HL-60/S4 (cell line): ENCODE results near the gene NOBOX.
"Not testable (repeated sequence)": the region's sequence is repeated elsewhere in the genome, so short reads cannot be mapped to it uniquely, and the experiment has no call there.

Experiments
- in situ Hi-C: fragments of 300-500 bp; cut with MboI; formaldehyde crosslinking; loops from 2 replicates; pipeline ENCODE4 v1.14.3; 2022; ENCODE audit warnings: low sequenced_read_pairs

Gene NOBOX

GRCh38 chr7:144403649-144404061 is at the start of gene NOBOX:
NOBOX (minus strand) TSS chr7:144403693.
- in situ Hi-C loops = no loop called here

DNA sequence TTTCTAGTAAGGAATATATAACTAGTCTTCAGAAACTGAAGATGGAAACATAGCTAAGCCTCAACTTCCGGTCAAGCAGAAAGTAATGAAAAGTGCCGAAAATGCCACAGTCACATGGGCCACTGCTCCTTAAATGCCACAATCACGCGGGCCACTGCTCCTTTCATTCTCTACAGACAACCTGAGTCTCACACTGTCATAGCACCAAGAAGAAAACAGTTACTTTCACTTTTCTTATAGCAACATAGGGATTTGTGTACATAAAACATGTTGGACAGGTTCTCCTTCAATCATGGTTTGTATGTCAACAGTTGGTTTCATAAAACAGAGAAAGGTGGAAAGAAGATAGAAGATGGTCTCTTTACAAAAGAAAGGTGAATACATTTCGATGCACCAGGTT is 48.6 kb upstream of the NOBOX start:
- in situ Hi-C loops = no loop called here

GRCh38 chr7:144445590-144445989 is 42.1 kb upstream of the NOBOX start:
- in situ Hi-C loops = no loop called here

GRCh38 chr7:144439717-144440205 is 36.3 kb upstream of the NOBOX start:
- in situ Hi-C loops = no loop called here

- in situ Hi-C loops = no loop called here
These were observed 35.3 kb upstream of the NOBOX start for GRCh38 chr7:144438759-144439158.

DNA sequence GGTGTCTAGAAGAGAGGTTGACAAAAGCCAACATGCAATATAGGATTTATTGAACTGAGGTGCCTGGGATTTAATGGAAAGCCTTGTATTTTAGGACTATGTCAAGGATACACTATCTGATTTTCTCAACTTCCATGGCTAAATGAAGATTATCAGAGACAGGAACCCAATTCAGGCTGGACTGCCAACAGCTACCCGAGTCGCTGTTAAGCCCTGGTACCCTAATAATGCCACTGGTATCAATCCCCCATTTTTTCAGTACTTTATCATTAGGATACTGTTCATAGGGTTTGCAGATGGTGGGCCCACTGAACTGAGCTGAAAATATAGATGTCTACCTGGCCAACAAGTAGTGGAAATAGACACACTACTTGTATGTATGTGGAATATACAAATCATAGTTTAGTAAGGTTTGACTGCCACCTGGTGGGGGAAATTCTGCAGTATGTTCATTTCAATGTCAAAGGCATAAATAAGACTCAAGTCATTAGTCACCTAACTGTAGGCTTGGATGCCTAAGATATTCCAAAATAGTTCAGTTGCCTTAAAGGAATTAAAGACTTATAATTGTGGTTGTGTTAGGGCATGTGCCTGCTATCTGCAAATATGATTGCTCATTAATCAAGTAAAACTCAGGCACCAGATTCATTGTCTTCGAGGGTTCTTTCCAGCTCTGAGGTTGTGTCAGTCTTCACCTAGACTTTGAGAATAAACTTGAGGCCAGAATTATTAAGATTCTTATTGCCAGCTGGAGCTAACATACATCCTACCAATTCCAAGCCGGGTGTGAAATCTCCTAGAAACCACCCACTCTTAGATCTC is 34.1 kb upstream of the NOBOX start:
- in situ Hi-C loops = no loop called here

- in situ Hi-C loops = no loop called here
These were observed 33.0 kb upstream of the NOBOX start for GRCh38 chr7:144436500-144436899.

GRCh38 chr7:144428431-144428830 is 24.9 kb upstream of the NOBOX start:
- in situ Hi-C loops = no loop called here

DNA sequence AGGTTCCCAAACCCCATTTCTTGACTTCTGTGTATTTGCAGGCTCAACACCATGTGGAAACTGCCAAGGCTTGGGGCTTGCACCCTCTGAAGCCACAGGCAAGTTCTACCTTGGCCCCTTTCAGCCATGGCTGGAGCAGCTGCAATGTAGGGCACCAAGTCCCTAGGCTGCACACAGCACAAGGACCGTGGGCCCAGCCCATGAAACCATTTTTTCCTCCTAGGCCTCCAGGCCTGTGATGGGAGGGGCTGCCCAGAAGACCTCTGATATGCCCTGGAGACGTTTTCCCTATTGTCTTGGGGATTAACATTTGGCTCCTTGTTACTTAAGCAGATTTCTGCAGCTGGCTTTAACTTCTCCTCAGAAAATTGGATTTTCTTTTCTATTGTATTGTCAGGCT is 24.0 kb upstream of the NOBOX start:
- in situ Hi-C loops = not testable (repeated sequence)

GRCh38 chr7:144418931-144419330 is 15.4 kb upstream of the NOBOX start:
- in situ Hi-C loops = not testable (repeated sequence)

DNA sequence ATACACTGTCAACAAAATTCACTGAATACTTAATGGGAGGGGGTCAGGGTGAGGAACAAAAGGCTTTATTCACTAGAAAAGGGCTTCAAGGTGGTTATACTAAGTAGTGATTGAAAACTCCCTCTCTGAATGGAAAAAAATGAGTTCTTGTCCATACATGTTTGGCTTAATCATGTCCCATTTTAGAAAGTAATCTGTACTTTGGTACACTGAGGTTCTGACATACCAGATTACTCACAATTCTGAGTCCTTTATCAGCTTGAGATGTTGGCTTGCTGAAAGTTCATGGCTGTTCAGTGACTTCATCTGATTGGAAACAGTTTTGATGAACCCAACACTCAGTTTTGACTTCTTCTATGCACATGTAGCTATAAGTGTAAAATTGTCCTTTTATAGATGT is 12.8 kb upstream of the NOBOX start:
- in situ Hi-C loops = no loop called here

DNA sequence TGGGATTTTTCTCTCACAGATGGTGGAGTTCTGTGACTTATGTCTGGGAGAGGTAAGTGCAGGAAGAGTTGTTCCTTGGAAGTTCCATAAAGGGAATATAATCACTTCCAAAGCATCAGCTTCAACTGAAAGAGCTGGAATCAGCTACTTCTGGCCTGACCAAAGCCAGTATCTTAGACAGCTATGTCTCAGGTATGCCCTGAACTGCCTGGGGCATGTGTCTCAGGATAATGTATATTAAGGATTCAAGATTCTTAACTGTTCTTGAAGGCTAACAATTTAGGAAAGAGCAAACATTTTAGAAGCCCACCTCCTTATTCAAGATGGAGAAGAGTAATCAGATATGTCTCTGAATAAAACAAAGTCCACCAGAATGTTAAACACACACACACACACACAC is 12.4 kb upstream of the NOBOX start:
- in situ Hi-C loops = no loop called here

- in situ Hi-C loops = no loop called here
These were observed 11.3 kb upstream of the NOBOX start for GRCh38 chr7:144414815-144415214.

DNA sequence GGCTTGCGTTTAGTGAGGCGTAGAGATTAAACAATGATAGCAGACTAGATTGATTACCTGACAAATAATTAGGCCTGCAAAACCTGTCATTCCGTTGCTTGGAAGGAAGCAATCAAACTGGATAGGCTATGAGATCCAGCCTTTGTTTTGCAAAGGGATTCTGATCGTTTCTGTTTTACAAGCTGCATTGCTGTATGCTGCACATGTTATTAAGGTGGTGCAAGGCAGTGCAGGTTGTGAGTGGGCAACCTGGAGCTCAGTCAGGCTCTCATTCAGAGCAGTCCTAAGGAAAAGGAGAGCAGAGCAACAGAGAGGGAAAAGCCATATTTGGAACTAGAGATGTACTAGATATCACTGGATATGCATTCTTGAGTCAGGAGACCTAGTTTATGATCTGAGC is 6.9 kb upstream of the NOBOX start:
- in situ Hi-C loops = no loop called here

DNA sequence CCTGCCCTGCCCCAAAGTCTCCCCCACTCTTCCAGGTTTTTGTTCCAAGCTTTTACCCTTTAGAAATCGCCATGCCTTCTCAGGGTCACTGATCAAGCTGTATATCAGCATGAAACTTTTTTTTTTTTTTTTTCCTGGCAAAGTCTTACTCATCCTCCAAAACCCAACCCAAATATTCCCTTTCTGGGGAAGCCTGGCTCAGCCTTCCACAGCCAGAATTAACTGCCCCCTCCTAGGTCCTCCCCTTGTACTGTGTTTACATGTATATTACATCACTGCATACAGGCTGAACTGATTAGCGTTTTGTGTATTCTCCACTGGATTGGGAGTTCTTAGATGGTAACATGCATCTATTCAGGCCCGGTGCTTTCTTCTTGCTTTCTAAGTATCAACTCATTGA is 4.6 kb upstream of the NOBOX start:
- in situ Hi-C loops = no loop called here

DNA sequence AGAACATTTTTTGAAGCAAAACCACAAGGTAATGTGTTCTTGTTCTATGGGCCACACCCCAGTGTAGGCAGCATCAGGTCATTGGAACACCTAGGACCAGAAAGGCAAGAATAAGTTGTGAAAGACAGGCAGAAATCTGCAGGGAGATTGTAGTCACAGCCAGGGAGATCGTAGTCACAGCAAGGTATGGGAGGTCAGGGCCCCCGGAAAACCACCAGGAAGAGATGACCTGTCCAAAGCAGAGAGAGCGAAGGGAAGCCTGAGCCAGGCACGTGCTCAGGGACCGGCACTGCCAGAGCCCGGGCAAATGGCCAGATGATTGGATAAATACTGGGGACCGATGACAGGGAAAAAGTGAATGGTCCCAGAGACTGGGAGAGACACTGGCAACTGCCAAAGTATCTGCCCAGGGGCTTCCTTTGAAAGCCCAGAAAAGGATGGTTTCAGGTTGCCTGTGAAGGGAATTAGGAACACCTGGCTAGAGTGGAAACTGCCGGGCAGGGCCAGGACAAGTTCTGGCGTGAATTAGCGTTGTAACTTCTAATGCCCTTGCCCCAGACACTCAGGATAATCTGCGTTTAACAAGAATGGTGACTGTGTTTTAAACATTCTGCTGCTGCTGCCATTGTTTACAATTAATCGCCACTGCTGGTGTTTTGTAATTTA is 3.9 kb upstream of the NOBOX start:
- in situ Hi-C loops = no loop called here

GRCh38 chr7:144404946-144405345 is 1.5 kb upstream of the NOBOX start:
- in situ Hi-C loops = no loop called here

GRCh38 chr7:144403102-144403501 is 391 bp downstream of the NOBOX start:
- in situ Hi-C loops = no loop called here

DNA sequence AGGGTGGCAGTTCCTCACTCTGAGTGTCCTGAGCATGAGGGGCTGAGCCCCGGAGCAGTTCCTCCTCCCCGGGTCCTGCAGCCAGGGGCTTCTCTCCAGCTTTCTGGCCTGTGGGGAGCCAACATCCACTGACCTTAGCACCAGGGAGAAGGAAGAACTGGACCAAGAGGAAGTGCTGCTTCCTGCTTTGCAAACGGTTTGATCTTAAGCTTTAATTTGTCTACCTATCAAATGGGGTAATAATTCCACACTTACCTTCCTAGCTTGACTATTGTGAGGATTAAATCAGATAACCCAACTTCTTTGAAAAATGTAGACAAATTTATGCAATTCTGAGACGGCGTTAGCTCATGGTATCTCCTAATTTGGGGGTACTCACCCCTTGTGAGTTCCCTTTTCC is 2.0 kb downstream of the NOBOX start:
- in situ Hi-C loops = no loop called here

DNA sequence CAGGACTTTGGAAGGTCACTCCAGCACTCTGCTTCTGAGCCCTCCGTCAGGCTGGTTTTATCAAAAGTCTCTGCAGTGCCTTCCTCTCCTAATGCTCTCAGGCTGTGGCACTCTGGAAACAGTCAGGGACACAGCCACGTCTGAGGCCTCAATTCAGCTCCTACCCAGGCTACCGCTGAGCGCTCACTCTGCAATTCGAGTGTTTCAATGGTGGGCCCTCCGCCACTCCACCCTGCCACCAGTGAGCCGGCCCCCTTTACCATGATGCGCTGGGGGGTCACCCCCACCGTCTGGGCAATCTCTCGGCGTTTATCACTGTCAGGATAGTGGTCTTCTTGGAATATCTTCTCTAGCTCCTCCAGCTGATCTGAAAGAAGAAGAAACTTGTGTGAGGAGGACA is 3.5 kb downstream of the NOBOX start:
- in situ Hi-C loops = no loop called here

DNA sequence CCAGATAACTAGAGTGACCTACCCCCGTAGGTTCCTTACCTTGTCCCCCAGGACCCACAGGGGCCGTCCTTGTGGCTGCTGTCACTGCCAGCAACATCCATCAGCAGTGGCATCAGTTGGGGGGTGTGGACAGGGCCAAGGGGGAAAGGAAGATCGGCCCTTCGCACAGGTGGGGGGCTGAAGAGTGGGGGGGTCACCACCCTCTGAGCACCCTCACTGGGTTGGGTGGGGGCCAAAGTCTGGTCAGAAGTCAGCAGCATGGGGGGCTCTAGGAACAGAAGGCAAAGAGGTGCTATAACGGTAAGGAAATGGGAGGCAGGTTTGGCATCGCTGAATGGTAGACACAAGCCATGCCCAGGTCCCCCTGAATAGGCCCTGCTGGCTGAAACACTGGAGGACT is 4.6 kb downstream of the NOBOX start:
- in situ Hi-C loops = no loop called here

GRCh38 chr7:144398291-144398690 is 5.2 kb downstream of the NOBOX start:
- in situ Hi-C loops = no loop called here
